ENCODE data around the gene CYP4F22.
"Not testable (repeated sequence)": the region's sequence is repeated elsewhere in the genome, so short reads cannot be mapped to it uniquely, and the experiment has no call there.

The CYP4F22 gene

DNA sequence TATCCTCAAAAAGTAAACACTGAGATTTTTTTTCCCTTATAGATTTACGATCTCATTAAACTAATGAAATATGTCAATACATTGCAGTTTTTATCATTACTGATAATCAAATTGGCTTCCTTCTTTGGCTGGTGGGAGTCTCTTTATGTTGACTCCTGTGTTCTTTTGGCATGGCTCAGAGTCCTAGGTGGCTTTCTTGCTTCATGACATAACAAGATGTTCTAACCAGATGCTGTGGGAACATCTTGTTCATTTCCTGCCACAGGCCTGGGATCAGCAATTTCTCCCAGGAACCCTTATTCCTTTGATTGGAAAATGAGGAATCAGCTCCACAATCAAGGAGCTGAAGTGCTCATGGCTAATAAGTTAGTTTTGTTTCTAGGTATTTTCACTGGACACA, 13.2 kb upstream of the CYP4F22 start:
- DNase-seq = no peak

DNA sequence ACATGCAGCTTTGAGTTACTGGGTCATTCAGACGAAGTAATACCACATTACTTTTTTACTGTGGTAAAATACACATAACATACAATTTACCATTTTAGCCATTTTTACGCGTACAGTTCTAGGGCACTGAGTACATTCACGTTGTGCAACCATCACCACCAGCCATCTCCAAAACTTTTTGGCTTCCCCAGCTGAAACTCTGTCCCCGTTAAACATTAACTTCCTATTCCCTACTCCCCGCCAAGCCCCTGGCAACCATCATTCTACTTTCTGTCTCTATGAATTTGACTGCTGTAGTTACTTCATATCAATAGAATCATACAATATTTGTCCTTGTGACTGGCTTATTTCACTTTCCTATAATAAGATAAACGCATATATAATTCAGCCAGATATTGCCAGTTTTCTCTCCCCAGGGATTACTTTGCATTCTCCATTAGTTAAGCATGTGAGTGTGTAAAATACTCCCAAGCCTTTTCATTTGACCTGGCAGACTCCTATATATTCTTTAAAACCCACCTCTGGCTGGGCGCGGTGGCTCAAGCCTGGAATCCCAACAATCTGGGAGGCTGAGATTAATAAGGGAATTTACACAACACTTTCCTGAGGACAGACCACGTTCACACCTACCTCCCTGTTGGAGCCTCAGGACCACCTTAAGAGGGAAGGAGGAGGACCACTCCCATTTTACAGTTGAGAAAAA, 10.0 kb upstream of the CYP4F22 start:
- DNase-seq = no peak

DNA sequence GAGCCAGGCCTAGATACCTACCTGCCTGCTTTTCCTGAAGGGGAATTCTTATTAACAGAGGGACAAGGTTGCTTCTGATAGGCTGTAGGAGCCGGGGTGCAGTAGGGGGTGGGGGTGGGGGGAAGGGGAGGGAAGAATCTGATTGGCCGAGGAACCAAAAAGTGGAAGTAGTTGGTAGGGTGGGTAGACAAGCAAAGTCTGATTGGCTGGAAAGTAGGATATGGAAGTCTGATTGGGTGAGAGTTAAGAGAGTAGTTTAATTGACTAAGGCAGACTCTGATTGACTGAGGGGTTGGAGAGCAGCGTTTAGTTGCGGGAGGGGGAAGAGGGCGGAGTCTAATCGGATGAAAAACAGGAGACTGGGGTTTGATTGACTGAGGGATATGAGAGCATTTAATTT, 9.4 kb upstream of the CYP4F22 start:
- DNase-seq = no peak

DNA sequence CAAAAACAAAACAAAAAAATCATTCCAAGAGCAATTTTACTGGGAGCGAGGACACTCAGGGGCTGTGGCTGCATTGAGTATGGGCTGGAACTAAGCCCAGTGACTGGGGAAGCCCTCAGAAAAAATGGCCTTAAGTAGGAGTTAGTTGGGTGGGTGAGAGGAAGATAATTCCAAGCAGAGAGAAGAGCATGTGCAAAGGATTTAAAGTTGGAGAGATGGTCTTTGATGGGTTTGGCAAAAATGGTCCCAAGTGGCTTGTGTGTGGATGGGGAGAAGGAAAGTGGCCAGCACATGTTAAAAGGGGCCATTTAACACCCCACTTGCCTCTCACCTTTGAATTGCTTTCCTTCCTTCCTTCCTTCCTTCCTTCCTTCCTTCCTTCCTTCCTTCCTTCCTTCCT, 6.7 kb upstream of the CYP4F22 start:
- no peak for DNase-seq

DNA sequence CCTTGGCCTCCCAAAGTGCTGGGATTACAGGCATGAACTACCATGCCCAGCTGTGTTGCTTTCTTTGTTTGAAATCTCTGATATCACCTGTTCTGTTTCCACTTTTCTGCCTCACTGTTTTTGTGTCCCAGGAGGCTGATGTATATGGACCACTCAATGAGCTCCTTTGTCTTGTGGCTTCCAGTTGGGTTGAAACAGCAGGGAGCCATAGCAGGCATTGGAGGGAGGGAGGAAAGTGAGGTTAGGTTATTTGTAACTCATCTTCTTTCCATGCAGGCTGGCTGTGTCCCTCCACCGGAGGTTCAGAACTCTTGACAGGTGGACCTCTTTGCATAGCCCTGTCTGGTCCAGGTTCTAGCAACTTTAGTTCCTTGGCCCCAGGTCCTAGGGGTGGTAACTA, 6.1 kb upstream of the CYP4F22 start:
- no peak for DNase-seq

DNA sequence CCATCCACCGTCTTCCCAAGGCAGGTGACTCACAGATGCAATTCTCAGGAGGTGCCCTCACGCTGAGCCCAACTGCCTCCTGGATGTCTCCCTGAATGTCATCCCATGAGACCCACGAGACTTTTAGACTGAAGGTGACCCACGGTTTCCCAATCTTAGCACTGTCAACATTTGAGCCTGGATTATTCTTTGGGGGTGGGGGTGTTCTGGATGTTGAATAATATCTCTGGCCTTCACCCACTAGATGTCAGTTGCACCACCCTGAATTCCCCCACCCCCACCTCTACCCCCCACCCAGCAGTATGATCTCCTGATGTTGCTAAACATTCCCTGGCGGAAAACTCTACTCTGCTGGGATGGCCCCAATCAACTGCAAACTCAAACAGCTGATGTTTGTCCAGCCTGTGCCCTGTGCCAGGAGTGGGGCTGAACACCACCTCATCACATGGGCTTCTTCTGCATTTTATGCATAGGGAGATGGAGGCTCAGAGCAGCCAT, 2.2 kb upstream of the CYP4F22 start:
- DNase-seq = no peak

DNA sequence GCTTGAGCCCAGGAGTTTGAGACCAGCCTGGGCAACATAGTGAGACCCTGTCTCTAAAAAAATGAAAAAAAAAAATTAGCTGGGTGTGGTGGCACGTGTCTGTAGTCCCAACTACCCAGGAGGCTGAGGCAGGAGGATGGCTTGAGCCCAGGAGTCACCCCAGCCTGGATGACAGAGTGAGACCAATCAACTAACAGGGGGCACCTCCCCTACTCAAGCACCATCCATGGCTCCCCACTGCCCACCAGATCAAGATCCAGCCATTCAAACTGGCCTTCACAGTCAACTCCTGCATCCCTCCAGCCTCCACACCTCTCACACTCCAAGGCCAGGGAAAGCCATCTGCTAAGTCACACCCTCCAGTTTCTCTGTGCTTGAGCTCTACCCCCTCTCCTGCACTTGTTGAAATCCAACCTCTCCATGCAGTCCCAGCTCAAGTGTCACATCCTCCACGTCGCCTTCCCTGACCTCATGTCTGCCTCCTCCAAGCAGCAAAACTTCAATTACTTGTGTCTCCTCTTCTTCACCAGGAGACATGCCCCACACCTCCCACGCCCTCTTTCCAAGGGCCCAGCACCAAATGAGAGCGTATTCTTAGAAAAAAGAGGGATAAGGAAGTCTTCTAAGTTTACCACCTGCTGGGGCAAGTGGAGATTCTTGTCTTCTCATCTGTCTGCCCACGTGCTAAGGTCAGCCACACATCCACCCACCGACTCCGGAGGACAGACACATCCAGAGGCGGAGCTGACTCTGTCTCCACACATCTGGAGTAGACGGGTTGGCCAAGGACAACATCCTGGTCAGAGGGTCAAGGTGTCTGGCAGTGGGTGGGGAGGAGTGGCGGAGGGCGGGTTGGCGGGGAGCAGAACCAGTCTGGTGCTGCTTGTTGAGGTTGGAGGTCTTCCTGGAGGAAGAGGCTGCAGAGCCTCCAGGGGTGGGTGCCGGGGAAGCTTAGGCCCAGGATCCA, 974 bp upstream of the CYP4F22 start:
- DNase-seq = no peak

DNA sequence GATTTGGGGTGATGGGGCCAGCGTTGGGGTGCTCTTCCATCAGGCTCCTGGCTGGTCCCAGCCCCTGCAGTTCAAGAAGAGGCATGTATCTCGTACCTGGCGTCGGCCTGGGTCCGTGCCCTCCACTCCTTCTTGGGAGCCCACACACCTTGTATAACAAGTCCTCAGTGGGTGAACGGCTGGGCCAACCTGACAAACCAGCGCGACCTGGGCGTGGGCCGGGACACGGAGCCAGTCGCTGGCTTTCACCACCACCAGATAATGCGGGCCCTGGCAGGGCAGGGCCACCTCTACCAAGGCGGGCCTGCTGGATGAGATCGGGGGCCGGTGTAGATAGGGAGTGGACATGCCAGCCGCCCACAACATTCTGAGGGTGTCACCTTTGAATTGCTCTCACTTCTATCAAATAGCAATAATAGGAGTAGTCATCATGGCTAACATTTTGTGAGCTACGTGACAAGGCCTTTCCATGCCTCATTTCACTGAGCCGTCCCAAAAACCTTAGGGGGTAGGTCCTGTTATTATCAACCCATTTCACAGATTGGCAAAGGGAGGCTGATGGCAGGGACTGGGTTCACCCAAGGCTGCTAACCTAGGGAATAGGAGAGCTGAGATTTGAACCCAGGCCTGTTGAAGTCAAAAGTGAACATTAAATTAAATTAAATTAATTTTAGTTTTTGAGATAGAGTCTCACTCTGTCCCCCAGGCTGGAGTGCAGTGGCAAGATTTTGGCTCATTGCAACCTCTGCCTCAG, 3.5 kb downstream of the CYP4F22 start:
- DNase-seq = no peak

DNA sequence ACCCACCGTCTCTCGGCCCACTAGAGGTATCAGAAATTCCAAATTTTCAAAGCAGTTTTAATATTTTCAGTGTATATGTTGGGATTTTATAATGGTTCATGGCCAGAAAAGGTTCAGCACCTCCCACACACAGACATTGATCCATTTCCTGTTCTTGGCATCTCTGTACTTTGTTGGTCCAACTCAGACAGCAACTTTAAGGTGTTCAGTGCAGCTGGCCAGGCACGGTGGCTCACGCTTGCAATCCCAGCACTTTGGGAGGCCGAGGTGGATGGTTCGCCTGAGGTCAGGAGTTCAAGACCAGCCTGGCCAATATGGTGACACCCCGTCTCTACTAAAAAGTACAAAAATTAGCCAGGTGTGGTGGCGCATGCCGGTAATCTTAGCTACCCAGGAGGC, 6.9 kb downstream of the CYP4F22 start:
- DNase-seq = not testable (repeated sequence)

DNA sequence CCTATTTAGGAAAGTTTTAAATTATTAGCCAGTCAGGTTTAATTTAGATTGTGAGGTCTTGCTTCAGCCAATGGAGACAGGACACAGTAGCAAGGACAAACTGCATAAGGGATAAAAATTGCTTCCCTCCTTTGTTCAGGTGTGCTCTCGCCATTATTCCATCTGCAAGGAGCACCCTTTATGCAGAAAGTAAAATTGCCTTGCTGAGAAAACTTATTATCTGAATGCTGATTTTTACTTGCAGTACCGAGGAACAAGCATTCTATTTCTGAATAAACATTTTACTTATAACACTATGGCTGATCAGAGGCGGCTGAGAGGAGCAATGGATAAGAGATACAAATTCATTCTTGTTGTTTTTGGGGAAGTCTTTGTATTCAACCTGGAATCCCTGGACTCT, 8.0 kb downstream of the CYP4F22 start:
- no peak for DNase-seq

DNA sequence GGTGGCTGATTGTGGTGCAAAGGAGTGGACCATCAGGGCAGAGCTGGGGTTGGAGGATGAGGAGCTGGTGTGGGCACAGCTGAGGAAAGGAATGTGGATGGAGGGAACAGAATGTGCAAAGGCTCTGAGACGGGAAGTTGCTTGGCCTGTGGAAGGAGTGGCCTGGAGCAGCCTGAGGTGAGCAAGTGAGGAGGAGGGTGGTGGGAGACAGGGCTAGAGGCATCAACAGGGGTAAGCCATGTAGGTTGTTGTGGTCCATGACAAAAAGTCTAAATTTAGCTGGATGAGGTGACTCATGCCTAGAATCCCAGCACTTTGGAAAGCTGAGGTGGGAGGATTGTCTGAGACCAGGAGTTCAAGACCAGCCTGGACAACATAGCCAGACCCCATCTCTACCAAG, 9.5 kb downstream of the CYP4F22 start:
- no peak for DNase-seq

DNA sequence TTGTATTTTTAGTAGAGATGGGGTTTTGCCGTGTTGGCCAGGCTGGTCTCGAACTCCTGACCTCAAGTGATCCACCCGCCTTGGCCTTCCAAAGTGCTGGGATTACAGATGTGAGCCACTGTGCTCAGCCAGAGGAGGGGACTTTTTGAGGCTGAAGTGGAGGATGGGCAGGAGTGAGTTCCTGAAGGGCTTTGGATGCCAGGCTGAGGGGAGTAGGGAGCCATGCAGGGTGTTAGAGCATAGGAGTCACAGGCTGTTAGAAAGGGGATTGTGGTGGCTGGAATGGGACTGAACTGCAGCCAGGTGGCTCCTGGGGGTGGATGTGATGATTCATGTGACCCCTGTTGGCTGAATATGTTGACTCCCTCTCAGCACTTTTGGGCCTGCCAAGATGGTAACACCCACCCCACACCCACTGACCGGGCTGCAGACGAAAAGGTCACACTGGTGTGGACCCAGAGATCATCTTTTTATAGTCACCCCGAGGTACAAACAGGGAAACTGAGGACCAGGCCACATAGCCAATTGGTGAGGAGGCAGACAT, 11.2 kb downstream of the CYP4F22 start:
- DNase-seq = no peak

DNA sequence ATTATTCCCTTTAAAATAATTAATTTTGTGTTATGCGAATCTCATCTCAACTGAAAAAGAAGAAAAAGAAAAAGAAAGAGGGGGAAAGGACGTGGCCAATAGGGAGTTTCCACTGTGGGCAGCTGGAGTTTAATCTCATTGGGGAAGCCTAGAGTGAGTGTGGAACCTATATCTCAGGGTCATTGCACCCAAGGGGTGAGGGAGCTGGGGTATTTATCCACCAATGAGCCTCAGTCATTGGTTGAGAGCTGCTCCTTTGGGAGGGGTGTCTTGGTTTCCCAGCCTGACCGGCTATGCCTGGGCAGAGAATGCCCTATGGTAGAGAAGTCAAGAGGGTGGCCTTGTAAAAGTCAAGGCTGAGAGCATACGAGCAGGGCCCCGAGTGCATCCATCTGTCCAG, 16.5 kb downstream of the CYP4F22 start:
- DNase-seq = no peak

DNA sequence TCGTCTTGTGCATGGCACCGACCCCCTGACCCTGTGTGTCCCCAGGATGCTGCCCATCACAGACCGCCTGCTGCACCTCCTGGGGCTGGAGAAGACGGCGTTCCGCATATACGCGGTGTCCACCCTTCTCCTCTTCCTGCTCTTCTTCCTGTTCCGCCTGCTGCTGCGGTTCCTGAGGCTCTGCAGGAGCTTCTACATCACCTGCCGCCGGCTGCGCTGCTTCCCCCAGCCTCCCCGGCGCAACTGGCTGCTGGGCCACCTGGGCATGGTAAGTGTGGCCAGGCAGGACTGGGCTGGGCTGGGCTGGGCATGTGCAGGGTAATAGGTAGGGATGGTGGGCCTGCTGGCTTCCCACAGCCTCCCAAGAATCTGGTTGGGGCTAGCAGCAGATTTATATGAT, 17.0 kb downstream of the CYP4F22 start:
- no peak for DNase-seq

DNA sequence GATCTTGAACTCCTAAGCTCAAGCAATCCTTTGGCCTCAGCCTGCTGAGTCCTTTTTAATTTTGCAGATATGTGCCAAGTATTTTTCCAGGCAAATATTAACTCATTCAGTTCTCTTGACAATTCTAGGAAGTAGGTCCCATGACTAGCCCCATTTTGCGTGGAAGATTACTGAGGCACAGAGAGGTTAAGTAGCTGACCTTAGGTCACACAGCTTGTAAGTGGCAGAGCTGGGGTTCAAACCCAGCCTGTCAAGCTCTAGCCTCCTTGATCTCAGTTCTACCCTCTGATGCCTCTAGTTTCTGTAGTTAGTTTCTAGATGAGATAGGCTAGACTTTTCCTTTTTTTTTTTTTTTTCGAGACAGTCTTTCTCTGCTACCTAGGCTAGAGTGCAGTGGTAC, 18.1 kb downstream of the CYP4F22 start:
- DNase-seq = no peak

DNA sequence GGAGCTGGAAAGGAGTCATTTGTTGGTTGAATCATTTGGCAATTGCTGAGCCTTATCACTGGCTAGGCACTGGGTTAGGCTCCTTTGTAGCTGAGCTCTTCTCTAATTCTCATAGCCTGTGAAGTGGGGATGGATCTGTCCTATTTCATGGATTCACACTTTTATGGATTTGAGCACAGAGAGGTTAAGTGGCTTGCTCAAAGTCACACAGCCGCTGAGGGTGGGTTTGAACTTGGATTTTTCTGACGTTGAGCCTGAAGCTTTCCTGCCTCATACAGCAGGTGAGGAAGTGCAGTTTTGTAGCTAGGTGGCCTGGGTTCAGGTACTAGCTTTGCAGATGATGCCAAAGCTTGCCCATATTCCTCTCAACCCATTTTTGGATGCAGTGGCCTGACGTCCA, 19.4 kb downstream of the CYP4F22 start:
- DNase-seq = no peak

DNA sequence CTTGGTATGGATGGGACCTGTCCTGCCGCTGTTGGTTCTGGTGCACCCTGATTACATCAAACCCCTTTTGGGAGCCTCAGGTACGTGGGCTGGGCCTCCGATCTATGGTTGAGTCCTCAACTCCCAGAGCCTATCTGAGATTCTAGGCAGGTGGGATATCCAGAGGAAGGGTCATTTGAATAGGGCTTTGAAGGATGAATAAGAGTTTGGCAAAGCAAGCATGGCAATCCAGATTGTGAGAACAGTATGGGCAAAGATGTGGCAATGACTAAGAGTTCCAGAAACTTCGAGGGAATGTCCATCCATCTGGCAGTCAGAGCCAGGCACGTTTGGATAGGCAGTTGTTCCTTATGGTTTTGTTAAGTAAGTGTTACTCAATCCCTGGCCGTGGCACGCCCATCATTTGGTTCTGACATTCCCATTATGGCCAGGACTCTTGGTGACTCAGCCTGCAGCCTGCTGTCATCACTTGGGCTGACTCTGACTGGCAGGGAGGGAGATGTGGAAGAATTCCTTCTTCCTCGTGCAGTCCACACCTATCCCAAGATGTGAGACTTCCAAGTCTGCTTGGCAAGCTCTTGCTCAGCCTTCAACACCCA, 21.5 kb downstream of the CYP4F22 start:
- no peak for DNase-seq

DNA sequence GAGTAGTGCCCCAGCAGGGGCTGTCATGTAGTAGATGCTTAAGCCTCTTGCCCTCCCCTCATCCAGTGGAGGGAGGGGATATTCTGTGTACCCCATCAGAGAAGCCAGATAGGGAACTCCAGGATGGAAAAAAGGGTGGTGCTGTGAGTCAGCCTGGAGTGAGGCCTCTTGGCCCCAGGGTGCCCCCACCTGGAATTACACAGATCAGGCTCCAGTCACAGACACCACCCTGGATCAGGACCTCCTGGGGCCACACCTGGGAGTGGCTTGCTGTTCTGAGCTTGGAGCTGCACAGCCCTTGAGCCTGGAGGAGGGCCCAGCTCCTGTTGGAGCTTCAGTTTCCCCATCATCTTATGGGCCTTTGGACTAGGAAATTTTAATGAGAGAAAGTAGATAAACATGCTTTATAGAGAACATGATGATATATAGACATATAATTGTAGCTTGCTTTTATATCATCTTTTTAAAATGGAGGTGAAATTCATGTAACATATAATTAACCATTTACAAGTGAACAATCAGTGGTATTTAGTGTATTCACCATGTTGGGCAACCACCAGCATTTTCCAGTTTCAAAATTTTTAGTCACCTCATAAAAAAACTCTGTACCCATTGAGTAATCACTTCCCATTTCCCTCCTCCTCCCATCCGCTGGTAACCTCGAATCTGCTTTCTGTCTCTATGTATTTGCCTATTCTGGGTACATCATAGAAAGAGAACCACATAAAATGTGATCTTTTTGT, 24.6 kb downstream of the CYP4F22 start:
- DNase-seq = no peak

DNA sequence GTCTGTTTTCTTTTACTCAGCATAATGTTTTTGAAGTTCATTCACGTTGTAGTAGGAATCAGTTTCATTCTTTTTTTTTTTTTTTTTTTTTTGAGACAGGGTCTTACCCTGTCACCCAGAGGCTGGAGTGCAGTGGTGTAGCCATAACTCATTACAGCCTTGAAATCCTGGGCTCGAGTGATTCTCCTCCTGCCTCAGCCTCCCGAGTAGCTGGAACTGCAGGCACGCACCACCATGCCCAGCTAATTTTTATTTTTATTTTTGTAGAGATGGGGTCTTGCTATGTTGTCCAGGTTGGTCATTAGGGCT, 25.2 kb downstream of the CYP4F22 start:
- not testable (repeated sequence) for DNase-seq

DNA sequence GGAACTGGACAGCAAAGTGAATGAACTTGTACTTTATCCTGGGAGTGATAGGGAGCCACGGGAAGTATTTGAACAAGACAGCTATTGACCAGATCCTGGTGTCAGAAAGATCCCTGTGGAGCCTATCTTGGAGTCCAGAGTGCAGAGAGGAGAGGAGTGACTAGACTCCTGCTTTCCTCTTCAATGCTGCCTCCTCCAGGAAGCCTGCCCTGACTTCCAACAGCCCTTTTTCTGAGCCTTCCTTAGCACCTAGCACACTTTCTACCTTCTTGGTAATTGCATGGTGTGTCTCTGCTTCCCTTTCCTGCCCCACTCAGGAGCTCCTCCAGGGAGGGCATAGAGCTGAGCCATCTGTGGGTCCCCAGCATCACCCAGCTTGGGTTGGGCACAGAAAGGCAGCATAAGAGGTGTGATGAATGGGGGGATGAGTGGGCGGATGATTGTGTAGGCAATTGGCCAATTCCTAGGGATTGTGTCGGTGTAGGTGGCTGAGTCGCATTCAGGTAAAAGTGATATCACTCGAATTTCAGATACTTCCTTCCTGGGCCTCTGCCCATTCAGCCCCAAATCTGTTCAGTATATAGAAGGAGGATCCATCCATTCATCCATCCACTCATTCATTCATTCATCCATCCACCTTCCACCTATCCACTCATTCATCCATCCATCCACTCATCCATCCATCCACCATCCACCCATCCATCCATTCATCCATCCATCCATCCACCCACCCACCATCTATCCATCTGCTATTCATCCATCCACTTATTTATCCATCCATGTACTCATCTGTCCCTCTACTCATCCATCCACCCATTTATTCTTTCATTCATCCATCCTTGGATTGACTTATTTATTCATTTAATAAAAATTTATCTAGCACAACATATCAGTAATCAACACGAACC, 26.9 kb downstream of the CYP4F22 start:
- no peak for DNase-seq

DNA sequence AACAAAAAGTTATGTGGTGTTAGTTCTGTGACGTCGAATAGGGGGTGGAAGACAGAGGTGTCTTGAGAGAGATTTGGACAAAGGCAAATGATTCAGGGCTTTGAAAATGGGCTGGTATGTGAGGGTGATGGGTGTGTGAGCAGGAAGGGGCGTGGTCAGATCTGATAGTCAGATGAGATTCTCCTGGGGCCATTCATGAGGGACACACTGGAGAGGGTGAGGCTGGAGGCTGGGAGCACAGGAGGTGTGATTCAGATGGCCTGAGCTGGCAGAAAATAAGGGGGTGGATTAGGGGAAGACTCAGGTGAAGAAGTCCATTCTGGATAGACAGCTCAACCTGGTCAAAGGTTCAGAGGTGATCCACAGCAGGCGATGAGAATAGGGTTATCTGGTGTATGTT, 28.0 kb downstream of the CYP4F22 start:
- no peak for DNase-seq

Measured in 8988T (cell line).